ENCODE measurements around the gene HSCB.
A peak's percentile ranks its signal among the peaks of the same experiment; 100 is the strongest.
"Not testable (repeated sequence)": the region's sequence is repeated elsewhere in the genome, so short reads cannot be mapped to it uniquely, and the experiment has no call there.

The HSCB gene

DNA sequence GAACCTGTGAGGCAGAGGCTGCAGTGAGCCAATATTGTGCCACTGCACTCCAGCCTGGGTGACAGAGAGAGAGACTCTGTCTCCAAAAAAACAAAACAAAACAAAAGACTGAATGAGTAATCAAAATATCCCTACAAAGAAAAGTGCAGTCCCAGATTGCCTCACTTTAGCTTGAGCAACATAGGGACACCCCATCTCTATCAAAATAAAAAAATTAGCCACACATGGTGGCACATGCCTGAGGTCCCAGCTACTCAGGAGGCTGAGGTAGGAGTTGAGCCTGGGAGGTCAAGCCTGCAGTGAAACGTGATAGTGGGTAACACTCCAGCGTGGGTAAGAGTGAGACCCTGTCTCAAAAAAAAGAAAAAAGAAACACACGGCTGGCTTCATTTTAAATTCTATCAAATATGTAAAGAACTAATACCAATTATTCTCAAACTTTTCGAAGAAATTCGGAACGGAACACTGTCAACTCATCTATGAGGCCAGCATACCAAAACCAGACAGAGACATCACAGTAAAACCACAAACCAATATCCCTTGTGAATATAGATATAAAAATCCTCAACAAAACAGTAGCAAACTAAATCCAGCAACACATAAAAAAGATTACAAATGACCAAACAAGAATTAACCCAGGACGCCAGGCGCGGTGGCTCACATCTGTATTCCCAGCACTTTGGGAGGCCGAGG lies 13.1 kb upstream of the HSCB start:
- ATAC-seq = no peak
- H3K36me3 Mint-ChIP-seq = peaks cover 49% of the 10 kb centered on the region
- peaks cover 17% of the 10 kb centered on the region for H3K4me1 Mint-ChIP-seq
- H3K9me3 Mint-ChIP-seq = no peaks in the 10 kb centered on the region
- no peak overlapping the region for H3K4me3 Mint-ChIP-seq
- H3K27ac Mint-ChIP-seq = no peak overlapping the region
- H3K27me3 Mint-ChIP-seq = no peaks in the 10 kb centered on the region

- Mint-ChIP-seq H3K4me3 (no peak overlapping the region), H3K36me3 (peaks cover 46% of the 10 kb centered on the region), H3K27ac (peak overlapping the region; percentile 45)
These were observed 11.7 kb upstream of the HSCB start for GRCh38 chr22:28730179-28730578.

GRCh38 chr22:28734393-28734792 lies 7.4 kb upstream of the HSCB start:
- H3K36me3 Mint-ChIP-seq = peaks cover 21% of the 10 kb centered on the region

More at GRCh38 chr22:28730179-28730578, 11.7 kb upstream of the HSCB start:
- Mint-ChIP-seq H3K9me3 (no peaks in the 10 kb centered on the region), H3K27me3 (no peaks in the 10 kb centered on the region), H3K4me1 (peaks cover 17% of the 10 kb centered on the region)
- no peak for ATAC-seq

DNA sequence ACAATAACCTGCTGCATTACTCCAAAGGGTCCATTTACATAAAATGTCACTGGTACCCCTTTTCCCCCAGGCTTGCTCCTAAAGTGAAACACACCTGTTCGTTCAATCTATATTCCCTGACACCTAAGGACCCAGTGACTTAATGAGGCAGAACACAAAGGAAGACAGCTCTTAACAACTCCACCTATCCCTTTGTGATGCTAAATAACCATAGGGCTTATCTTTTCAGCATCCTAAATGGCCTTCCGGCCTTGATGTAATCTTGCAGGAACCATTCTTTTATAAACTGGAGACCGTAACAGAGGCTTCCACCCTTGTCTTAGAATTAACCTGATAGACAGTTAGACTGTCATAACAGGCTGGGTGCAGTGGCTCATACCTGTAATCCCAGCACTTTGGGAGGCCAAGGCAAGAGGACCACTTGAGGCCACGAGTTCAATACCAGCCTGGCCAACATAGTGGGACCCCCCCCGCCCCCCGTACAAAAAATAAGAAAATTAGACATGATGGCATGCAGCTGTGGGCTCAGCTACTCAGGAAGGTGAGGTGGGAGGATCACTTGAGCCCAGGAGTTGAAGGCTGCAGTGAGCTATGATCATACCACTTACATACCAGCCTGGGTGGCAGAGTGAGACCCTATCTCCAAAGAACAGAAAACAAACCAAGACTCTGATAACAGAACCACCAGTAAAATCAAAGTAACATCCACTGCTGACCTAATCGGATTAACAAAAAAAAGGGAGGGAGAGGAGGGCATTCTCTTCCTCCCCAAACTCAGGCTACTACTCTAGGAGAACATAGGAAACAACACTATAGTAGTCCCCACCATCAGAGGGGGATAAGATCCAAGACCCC lies 5.3 kb upstream of the HSCB start:
- ATAC-seq = no peak
- no peaks in the 10 kb centered on the region for H3K9me3 Mint-ChIP-seq
- no peak overlapping the region for H3K27ac Mint-ChIP-seq
- H3K4me1 Mint-ChIP-seq = peaks cover 7% of the 10 kb centered on the region
- no peak overlapping the region for H3K4me3 Mint-ChIP-seq
- no peaks in the 10 kb centered on the region for H3K27me3 Mint-ChIP-seq
- H3K36me3 Mint-ChIP-seq = peaks cover 15% of the 10 kb centered on the region

More at GRCh38 chr22:28734393-28734792, 7.4 kb upstream of the HSCB start:
- no peak for ATAC-seq
- Mint-ChIP-seq H3K27me3 (no peaks in the 10 kb centered on the region), H3K4me1 (peaks cover 6% of the 10 kb centered on the region), H3K4me3 (no peak overlapping the region), H3K27ac (no peak overlapping the region), H3K9me3 (no peaks in the 10 kb centered on the region)

GRCh38 chr22:28737701-28738100 lies 4.1 kb upstream of the HSCB start:
- no peaks in the 10 kb centered on the region for H3K9me3 Mint-ChIP-seq
- no peaks in the 10 kb centered on the region for H3K27me3 Mint-ChIP-seq
- no peak for ATAC-seq
- H3K4me1 Mint-ChIP-seq = peaks cover 13% of the 10 kb centered on the region
- H3K36me3 Mint-ChIP-seq = peaks cover 15% of the 10 kb centered on the region
- H3K4me3 Mint-ChIP-seq = no peak overlapping the region
- no peak overlapping the region for H3K27ac Mint-ChIP-seq

DNA sequence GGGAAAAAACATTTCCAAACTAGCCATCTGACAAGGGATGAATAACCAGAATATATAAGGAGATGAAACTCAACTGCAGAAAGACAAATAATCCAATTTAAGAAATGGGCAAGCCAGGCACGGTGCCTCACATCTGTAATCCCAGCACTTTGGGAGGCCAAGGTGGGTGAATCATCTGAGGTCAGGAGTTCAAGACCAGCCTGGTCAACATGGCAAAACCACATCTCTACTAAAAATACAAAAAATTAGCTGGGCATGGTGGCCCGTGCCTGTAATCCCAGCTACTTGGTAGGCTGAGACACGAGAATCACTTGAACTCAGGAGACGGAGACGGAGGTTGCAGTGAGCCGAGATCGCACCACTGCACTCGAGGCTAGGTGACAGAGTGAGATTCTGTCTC lies 3.0 kb upstream of the HSCB start:
- not testable (repeated sequence) for H3K36me3 Mint-ChIP-seq, H3K27ac Mint-ChIP-seq, H3K27me3 Mint-ChIP-seq, H3K9me3 Mint-ChIP-seq, ATAC-seq, H3K4me3 Mint-ChIP-seq
- peaks cover 24% of the 10 kb centered on the region for H3K4me1 Mint-ChIP-seq

DNA sequence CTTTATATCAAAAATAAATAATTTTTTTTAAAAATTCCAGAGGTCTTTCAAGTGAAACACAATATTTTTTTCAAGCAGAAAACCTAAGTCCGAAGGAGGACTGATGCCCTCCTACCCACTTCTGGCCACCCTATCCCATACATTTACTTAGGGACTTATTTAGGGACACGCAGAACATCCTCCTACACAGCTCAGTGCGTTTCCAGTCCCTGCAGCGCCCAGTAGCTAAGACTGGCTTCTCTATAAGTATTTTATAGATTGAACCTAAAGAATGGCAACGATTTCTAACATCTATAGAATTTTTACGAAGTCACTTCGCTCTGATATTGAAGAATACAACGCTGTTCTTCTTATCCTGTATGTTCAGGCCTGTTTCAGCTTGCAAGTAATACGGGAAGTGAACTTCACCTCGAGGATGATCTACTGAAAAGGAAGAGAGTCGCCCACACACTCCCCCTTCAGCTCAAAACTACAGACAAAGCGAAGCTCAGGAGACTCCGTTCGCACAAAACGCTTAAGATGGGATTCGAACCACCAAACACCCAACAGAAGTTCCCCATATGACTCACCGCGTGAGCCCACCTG lies 547 bp upstream of the HSCB start:
- H3K27me3 Mint-ChIP-seq = no peaks in the 10 kb centered on the region
- peaks cover 12% of the 10 kb centered on the region for H3K36me3 Mint-ChIP-seq
- peaks cover 24% of the 10 kb centered on the region for H3K4me1 Mint-ChIP-seq
- no peak for ATAC-seq
- H3K9me3 Mint-ChIP-seq = no peaks in the 10 kb centered on the region
- peak overlapping the region; percentile 86 for H3K27ac Mint-ChIP-seq
- peak overlapping the region; percentile 84 for H3K4me3 Mint-ChIP-seq

DNA sequence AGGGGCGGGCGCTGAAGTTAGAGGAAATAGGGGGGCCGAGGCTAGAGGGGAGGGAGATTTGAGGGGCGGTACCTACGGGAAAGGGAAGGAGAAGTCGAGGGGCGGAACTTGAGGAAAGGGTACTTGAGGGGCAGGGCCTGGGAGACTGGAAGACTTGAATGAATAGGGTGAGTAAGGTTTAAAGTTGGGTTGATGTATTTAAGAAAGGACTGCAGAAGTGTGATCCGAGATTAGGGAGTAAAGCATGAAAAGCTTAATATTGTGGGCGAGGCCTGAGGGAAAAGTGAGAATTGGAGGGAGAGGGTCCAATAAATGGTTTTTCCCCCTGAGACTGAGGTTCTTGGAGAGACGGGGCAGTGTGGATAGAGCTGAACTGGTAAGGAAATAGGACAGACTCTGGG lies 723 bp downstream of the HSCB start:
- Mint-ChIP-seq H3K36me3 (peaks cover 20% of the 10 kb centered on the region), H3K27ac (peak overlapping the region; percentile 86), H3K4me1 (peaks cover 24% of the 10 kb centered on the region), H3K9me3 (no peaks in the 10 kb centered on the region), H3K4me3 (peak overlapping the region; percentile 84), H3K27me3 (no peaks in the 10 kb centered on the region)
- ATAC-seq = no peak

GRCh38 chr22:28743852-28744251 lies 2.0 kb downstream of the HSCB start:
- Mint-ChIP-seq H3K36me3 (peaks cover 31% of the 10 kb centered on the region), H3K9me3 (no peaks in the 10 kb centered on the region), H3K4me1 (peaks cover 25% of the 10 kb centered on the region), H3K27me3 (no peaks in the 10 kb centered on the region), H3K4me3 (peak overlapping the region; percentile 3), H3K27ac (no peak overlapping the region)
- no peak for ATAC-seq

DNA sequence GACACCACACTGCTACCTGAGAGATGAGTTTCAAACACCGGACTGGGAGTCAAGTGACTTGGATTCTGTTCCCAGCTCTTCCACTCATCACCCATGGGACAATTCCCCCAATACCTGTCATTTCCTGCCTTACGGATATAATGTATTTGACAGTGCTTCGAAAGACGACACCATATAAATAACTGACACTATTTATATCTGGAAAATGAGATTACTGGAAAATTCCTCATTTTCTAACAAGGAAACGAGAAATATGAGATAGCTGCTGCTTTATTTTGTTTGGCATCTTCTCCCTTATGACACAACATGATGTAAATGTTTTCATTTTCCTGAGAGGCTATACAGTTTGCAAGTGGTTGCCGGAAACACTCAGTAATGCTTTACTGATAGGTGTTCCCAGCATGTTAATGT lies 8.6 kb downstream of the HSCB start:
- ATAC-seq = no peak
- Mint-ChIP-seq H3K4me1 (peaks cover 10% of the 10 kb centered on the region), H3K27me3 (no peaks in the 10 kb centered on the region), H3K36me3 (peaks cover 52% of the 10 kb centered on the region), H3K4me3 (no peak overlapping the region), H3K9me3 (no peaks in the 10 kb centered on the region), H3K27ac (no peak overlapping the region)

GRCh38 chr22:28754512-28754911 lies 12.7 kb downstream of the HSCB start:
- not testable (repeated sequence) for H3K4me3 Mint-ChIP-seq, H3K9me3 Mint-ChIP-seq, H3K27me3 Mint-ChIP-seq, H3K4me1 Mint-ChIP-seq, ATAC-seq, H3K27ac Mint-ChIP-seq
- H3K36me3 Mint-ChIP-seq = peaks cover 32% of the 10 kb centered on the region

DNA sequence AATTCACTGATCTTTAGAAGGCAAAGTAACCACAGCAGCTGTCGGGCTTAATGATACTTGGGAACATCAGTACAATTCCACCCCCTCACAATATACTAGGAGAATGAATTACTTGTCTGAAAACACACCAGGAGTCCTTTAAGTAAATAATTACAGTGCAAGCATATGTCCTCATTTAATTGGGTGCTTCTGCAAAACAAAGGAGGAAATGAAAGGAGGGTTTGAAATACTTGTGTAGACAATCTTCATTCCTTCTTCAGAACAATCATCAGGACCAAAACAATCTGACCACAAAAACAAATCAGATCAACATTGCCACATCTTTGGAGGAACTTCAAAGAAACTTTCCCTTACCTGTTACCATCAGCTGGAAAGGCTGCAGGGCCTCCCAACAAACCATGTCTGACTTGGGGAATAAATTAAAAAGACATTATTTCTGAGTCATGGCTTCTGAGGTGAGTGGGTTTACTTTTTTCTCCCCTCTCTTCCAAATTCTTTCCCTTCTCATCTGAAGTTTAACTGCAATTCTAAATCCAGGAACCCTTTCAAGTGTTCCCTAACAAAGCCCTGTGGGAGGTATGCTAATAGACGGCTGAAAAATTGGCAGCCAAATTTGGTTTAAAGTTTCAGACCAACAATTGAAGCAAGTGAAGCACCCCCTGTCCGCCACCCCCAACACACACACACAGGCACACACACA lies 18.2 kb downstream of the HSCB start:
- ATAC-seq = peak; percentile 45
- H3K4me1 Mint-ChIP-seq = peaks cover 22% of the 10 kb centered on the region
- peak overlapping the region; percentile 33 for H3K4me3 Mint-ChIP-seq
- peak overlapping the region; percentile 72 for H3K27ac Mint-ChIP-seq
- H3K27me3 Mint-ChIP-seq = no peaks in the 10 kb centered on the region
- H3K9me3 Mint-ChIP-seq = no peaks in the 10 kb centered on the region
- peaks cover 13% of the 10 kb centered on the region for H3K36me3 Mint-ChIP-seq

DNA sequence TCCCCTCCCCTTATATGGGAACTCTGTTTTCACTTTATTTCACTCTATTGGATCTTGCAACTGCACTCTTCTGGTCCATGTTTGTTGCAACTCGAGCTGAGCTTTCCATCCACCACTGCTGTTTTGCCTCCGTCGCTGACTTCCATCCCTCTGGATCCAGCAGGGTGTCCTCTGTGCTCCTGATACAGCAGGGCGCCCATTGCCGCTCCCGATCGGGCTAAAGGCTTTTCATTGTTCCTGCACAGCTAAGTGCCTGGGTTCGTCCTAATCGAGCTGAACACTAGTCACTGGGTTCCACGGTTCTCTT lies 19.6 kb downstream of the HSCB start:
- Mint-ChIP-seq H3K27ac (peak overlapping the region; percentile 72), H3K4me3 (peak overlapping the region; percentile 39), H3K9me3 (no peaks in the 10 kb centered on the region), H3K4me1 (peaks cover 22% of the 10 kb centered on the region), H3K27me3 (no peaks in the 10 kb centered on the region), H3K36me3 (peaks cover 6% of the 10 kb centered on the region)
- ATAC-seq = no peak

- H3K4me3 Mint-ChIP-seq, H3K9me3 Mint-ChIP-seq, H3K27me3 Mint-ChIP-seq, H3K36me3 Mint-ChIP-seq, H3K27ac Mint-ChIP-seq, ATAC-seq: not testable (repeated sequence)
- peaks cover 22% of the 10 kb centered on the region for H3K4me1 Mint-ChIP-seq
These were observed 20.2 kb downstream of the HSCB start for GRCh38 chr22:28762000-28762399.

DNA sequence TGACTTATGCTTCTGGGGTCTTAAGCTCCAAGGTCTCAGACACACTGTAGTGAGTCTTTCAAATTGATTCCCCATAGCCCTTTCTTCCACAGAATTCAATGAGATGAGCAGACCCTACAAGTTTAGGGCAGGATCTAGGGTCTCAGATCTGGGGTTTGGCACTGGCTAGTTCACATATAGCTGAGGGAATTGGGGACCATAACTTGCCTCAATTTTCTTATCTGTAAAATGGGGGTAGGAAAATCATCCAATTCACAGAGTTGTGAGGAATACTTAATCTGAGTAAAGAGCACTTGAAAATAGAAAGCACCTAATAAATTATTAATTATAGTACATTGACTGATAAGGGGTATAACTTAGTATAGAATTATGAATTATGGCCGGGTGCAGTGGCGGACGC lies 24.8 kb downstream of the HSCB start:
- Mint-ChIP-seq H3K4me3 (no peak overlapping the region), H3K27ac (no peak overlapping the region), H3K9me3 (no peaks in the 10 kb centered on the region), H3K27me3 (no peaks in the 10 kb centered on the region), H3K4me1 (peaks cover 1% of the 10 kb centered on the region), H3K36me3 (no peaks in the 10 kb centered on the region)
- no peak for ATAC-seq
